ENCODE data around the gene PRKD3.
A peak's percentile ranks its signal among the peaks of the same experiment; 100 is the strongest.

Gene PRKD3

GRCh38 chr2:37282746-37283145, 41.9 kb downstream of the PRKD3 start:
- no peak overlapping the region for H3K27ac ChIP-seq
- no peak for TF ChIP-seq CTCF (IDR thresholded peaks at IDR 0.05)
- no peak for TF ChIP-seq ZFX (IDR thresholded peaks at IDR 0.05; ENCODE audit: borderline replicate concordance)

GRCh38 chr2:37281916-37282315, 42.7 kb downstream of the PRKD3 start:
- TF ChIP-seq CTCF (IDR thresholded peaks at IDR 0.05) (peak; percentile 30), ZFX (IDR thresholded peaks at IDR 0.05; ENCODE audit: borderline replicate concordance) (no peak)
- no peak overlapping the region for H3K27ac ChIP-seq

- H3K27ac ChIP-seq: no peak overlapping the region
- no peak for TF ChIP-seq CTCF (IDR thresholded peaks at IDR 0.05)
- TF ChIP-seq ZFX (IDR thresholded peaks at IDR 0.05; ENCODE audit: borderline replicate concordance): no peak
Measured at GRCh38 chr2:37276291-37276690, 48.3 kb downstream of the PRKD3 start.
